ENCODE measurements around the gene ZNF263. TPM values are rescaled to one million over a fixed set of nuclear protein-coding genes. Genes with fewer than 3 reads are reported as not detected.

Gene ZNF263
- 10 to 100 TPM; 21.2 to 26.4 TPM for total RNA-seq
- total RNA-seq = 28.9 to 62.3 reads per million in 2 donors

GRCh38 chr16:3282730-3283542 lies at the start of gene ZNF263:
Gene ZNF263, plus strand, starts transcription at chr16:3283491. Its CDS starts 328 bp downstream, at chr16:3283819.
- Mint-ChIP-seq H3K36me3 (ENCODE audit: low read depth) (no peaks in the 10 kb centered on the region), H3K4me1 (peaks cover 23% of the 10 kb centered on the region), H3K27me3 (no peaks in the 10 kb centered on the region), H3K27ac (peak within 1 kb of the TSS; percentile 95), H3K4me3 (peak within 1 kb of the TSS; percentile 92)
- DNase-seq (peak; percentile 85 to 90 (median 85)), ATAC-seq (peak; percentile 91)
- peaks cover 6% of the 10 kb centered on the region for H3K9me3 ChIP-seq (ENCODE audit: control insufficient read depth, low read length, poor library complexity, severe bottlenecking)

GRCh38 chr16:3234543-3234856 lies 48.8 kb upstream of the ZNF263 start:
- no peaks in the 10 kb centered on the region for H3K9me3 ChIP-seq (ENCODE audit: control insufficient read depth, low read length, poor library complexity, severe bottlenecking)
- peak overlapping the region; percentile 94 for H3K27ac Mint-ChIP-seq
- DNase-seq (no peak), ATAC-seq (no peak)
- peak overlapping the region; percentile 94 for H3K4me3 Mint-ChIP-seq
- H3K4me1 Mint-ChIP-seq = peaks cover 17% of the 10 kb centered on the region
- H3K27me3 Mint-ChIP-seq = no peaks in the 10 kb centered on the region
- peaks cover 16% of the 10 kb centered on the region for H3K36me3 Mint-ChIP-seq (ENCODE audit: low read depth)

GRCh38 chr16:3234857-3235561 lies 48.3 kb upstream of the ZNF263 start, which contains the start of gene ZNF200:
Gene ZNF200, minus strand, starts transcription at chr16:3235158. Its CDS starts 1,403 bp downstream, at chr16:3233755.
- Mint-ChIP-seq H3K4me3 (peak within 1 kb of the TSS; percentile 94), H3K36me3 (ENCODE audit: low read depth) (peaks cover 16% of the 10 kb centered on the region), H3K4me1 (peaks cover 17% of the 10 kb centered on the region), H3K27ac (peak within 1 kb of the TSS; percentile 94), H3K27me3 (no peaks in the 10 kb centered on the region)
- peak; percentile 92 for ATAC-seq
- no peaks in the 10 kb centered on the region for H3K9me3 ChIP-seq (ENCODE audit: control insufficient read depth, low read length, poor library complexity, severe bottlenecking)
- peak; percentile 81 to 86 (median 82) for DNase-seq

- ATAC-seq (peak; percentile 16), DNase-seq (peak; percentile 28 to 52 (median 42))
- H3K4me3 Mint-ChIP-seq = peak overlapping the region; percentile 69
- peaks cover 10% of the 10 kb centered on the region for H3K36me3 Mint-ChIP-seq (ENCODE audit: low read depth)
- H3K9me3 ChIP-seq (ENCODE audit: control insufficient read depth, low read length, poor library complexity, severe bottlenecking) = no peaks in the 10 kb centered on the region
- H3K4me1 Mint-ChIP-seq = peaks cover 17% of the 10 kb centered on the region
- H3K27me3 Mint-ChIP-seq = peaks cover 5% of the 10 kb centered on the region
- H3K27ac Mint-ChIP-seq = peak overlapping the region; percentile 86
Measured at GRCh38 chr16:3235856-3236669, 47.2 kb upstream of the ZNF263 start.

DNA sequence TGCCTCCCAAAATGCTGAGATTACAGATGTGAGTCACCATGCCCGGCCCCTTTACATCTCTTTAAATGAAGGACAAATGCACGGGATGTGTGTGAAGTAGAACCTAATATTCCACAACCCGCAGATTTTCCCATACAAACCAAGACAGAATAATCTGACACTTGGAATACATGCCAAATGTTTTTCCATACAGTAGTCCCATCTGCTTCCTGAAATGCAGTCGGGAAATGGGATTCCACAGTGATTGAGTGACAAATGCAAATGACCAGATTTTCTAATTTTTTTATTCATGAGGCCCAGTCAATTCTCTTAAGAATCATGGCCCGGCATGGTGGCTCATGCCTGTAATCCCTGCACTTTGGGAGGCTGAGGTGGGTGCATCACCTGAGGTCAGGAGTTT lies 41.5 kb upstream of the ZNF263 start:
- no peaks in the 10 kb centered on the region for H3K36me3 Mint-ChIP-seq (ENCODE audit: low read depth)
- no peaks in the 10 kb centered on the region for H3K4me1 Mint-ChIP-seq
- H3K4me3 Mint-ChIP-seq = no peak overlapping the region
- ATAC-seq (no peak), DNase-seq (no peak)
- H3K9me3 ChIP-seq (ENCODE audit: control insufficient read depth, low read length, poor library complexity, severe bottlenecking) = no peaks in the 10 kb centered on the region
- no peak overlapping the region for H3K27ac Mint-ChIP-seq
- peaks cover 34% of the 10 kb centered on the region for H3K27me3 Mint-ChIP-seq

DNA sequence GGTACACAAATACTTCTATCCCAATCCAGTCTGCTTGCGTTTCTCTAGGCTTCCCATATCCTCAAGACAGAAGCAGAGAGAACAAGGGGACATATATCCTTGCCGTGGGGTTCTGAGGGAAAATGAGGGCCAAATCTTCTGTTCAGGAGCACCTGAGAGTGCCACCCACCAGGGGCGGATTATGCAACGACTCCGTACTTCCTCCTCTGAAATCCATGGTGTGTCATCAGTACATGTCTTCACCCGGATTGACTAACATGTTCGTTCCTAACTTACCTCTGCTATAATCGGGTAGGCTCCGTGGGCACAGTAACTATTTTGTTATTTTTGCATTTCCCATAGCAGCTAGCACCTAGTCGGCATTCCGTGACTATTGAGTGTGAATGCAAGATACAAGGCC lies 40.6 kb upstream of the ZNF263 start:
- no peak overlapping the region for H3K4me3 Mint-ChIP-seq

DNA sequence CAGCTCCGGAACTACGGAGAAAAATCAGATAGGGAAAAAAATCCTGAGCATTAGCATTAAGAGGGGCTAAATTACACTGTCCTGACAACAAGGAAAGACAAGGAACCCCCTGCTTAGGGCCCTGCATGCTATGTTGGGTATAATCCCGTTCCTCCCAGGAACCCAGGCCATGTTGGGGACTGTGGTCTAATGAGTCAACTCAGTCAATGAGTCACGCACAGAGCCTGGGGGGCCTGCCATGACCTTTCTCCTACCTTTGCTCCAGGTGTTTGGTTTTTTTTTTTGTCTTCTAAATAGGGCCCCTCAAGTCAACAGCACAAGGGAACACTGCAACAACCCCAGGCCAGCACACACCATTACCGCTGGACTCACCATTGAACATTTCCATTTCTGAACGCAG lies 39.4 kb upstream of the ZNF263 start:
- Mint-ChIP-seq H3K4me1 (no peaks in the 10 kb centered on the region), H3K27me3 (peaks cover 34% of the 10 kb centered on the region), H3K4me3 (no peak overlapping the region), H3K36me3 (ENCODE audit: low read depth) (no peaks in the 10 kb centered on the region), H3K27ac (no peak overlapping the region)
- no peak for ATAC-seq
- no peak for DNase-seq
- no peaks in the 10 kb centered on the region for H3K9me3 ChIP-seq (ENCODE audit: control insufficient read depth, low read length, poor library complexity, severe bottlenecking)

More for the DNA sequence above, 40.6 kb upstream of the ZNF263 start:
- DNase-seq (no peak), ATAC-seq (no peak)
- Mint-ChIP-seq H3K36me3 (ENCODE audit: low read depth) (no peaks in the 10 kb centered on the region), H3K4me1 (no peaks in the 10 kb centered on the region), H3K27ac (no peak overlapping the region), H3K27me3 (peaks cover 34% of the 10 kb centered on the region)
- no peaks in the 10 kb centered on the region for H3K9me3 ChIP-seq (ENCODE audit: control insufficient read depth, low read length, poor library complexity, severe bottlenecking)

DNA sequence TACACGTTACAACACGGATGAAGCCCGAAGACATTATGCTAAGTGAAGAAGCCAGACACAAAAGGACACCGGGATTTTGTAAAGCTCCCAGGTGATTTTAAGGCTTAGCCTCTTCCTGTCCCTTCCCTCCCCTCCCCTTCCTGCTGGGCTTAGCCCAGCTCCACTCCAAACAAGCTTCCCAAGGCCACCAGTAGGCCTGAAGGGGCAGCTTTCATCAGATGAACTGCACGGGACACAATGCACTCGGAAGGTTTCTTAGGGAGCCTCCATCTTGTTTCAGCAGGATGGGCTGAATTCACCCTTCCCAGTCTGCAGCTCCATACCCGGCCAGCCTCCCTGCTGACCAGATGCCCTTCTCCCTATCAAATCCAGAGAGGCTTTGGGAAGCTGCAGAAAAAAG lies 37.3 kb upstream of the ZNF263 start:
- ATAC-seq = no peak
- Mint-ChIP-seq H3K4me1 (peaks cover under 1% of the 10 kb centered on the region), H3K36me3 (ENCODE audit: low read depth) (no peaks in the 10 kb centered on the region), H3K27me3 (peaks cover 32% of the 10 kb centered on the region), H3K4me3 (no peak overlapping the region), H3K27ac (no peak overlapping the region)
- no peaks in the 10 kb centered on the region for H3K9me3 ChIP-seq (ENCODE audit: control insufficient read depth, low read length, poor library complexity, severe bottlenecking)
- no peak for DNase-seq

DNA sequence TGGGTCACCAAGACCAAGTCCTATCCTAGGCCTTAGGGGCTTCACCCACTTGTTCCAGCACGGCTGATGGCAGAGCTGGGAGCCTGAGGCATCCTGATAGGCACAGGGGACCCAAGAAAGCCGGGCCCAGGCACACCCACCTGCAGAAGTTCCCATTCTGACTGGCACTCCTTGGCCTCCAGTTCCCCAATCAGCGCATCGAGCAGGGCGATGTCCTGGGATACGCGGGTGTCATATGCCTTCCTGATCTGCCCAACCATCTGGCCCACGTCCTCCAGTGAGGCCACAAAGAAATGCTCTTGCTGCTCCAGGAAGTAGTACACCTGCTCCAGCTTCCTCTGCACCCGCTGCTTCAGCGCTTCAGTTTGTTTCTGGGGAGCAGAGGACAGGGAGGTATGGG lies 36.4 kb upstream of the ZNF263 start:
- no peaks in the 10 kb centered on the region for H3K9me3 ChIP-seq (ENCODE audit: control insufficient read depth, low read length, poor library complexity, severe bottlenecking)
- Mint-ChIP-seq H3K4me1 (peaks cover 2% of the 10 kb centered on the region), H3K36me3 (ENCODE audit: low read depth) (no peaks in the 10 kb centered on the region), H3K4me3 (no peak overlapping the region), H3K27me3 (peaks cover 34% of the 10 kb centered on the region), H3K27ac (no peak overlapping the region)
- no peak for ATAC-seq
- DNase-seq = no peak

- no peak for ATAC-seq
- H3K9me3 ChIP-seq (ENCODE audit: control insufficient read depth, low read length, poor library complexity, severe bottlenecking) = no peaks in the 10 kb centered on the region
- H3K27me3 Mint-ChIP-seq = peaks cover 24% of the 10 kb centered on the region
- DNase-seq = no peak
- H3K36me3 Mint-ChIP-seq (ENCODE audit: low read depth) = no peaks in the 10 kb centered on the region
- H3K4me1 Mint-ChIP-seq = peaks cover 2% of the 10 kb centered on the region
- H3K4me3 Mint-ChIP-seq = no peak overlapping the region
- no peak overlapping the region for H3K27ac Mint-ChIP-seq
Measured at GRCh38 chr16:3248596-3248995, 34.7 kb upstream of the ZNF263 start.

DNA sequence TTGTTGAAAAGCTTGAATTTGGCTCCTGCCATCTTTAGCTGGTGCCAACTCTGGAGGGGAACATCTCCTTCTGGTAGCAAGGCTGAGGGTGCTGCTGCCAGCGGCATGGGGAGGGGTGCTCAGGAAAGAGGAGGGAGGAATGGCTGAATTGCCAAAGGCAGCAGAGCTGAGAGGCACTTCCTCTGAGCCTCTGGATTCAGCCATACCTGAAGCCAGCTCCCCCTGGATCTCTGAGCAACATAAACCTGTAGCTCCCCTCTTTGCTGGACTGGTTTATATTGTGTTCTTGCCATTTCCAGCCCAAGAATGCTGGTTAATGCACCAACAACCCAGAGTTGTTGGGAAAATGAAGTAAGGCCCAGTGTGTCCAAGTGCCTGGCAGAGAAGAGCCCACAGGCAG lies 34.3 kb upstream of the ZNF263 start:
- Mint-ChIP-seq H3K4me3 (no peak overlapping the region), H3K27ac (no peak overlapping the region), H3K4me1 (peaks cover 2% of the 10 kb centered on the region), H3K36me3 (ENCODE audit: low read depth) (no peaks in the 10 kb centered on the region), H3K27me3 (peaks cover 19% of the 10 kb centered on the region)
- ATAC-seq = no peak
- no peak for DNase-seq
- H3K9me3 ChIP-seq (ENCODE audit: control insufficient read depth, low read length, poor library complexity, severe bottlenecking) = no peaks in the 10 kb centered on the region

DNA sequence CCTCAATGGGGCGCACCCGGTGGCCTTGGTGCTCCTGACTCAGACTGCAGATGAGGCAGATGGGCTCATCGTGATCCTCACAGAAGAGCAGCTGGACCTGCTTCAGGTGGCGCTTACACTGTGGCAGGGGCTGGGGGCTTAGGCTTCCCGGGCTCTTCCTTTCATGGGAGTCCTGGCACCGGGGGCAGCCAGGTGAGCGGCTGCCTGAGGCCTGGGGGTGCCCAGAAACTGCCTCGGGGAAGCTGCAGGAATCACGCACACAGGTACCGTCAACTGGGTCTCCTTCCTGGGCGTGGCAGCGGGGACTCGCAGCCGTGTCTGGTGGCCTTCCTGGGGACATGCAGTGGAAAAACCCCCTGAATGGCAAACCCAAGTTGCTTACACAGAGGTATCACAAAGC lies 33.8 kb upstream of the ZNF263 start:
- Mint-ChIP-seq H3K4me1 (peaks cover 2% of the 10 kb centered on the region), H3K27ac (no peak overlapping the region), H3K4me3 (peak overlapping the region; percentile 19), H3K27me3 (peaks cover 15% of the 10 kb centered on the region), H3K36me3 (ENCODE audit: low read depth) (no peaks in the 10 kb centered on the region)
- ATAC-seq (no peak), DNase-seq (no peak)
- no peaks in the 10 kb centered on the region for H3K9me3 ChIP-seq (ENCODE audit: control insufficient read depth, low read length, poor library complexity, severe bottlenecking)

- H3K9me3 ChIP-seq (ENCODE audit: control insufficient read depth, low read length, poor library complexity, severe bottlenecking) = no peaks in the 10 kb centered on the region
- H3K4me1 Mint-ChIP-seq = peaks cover 2% of the 10 kb centered on the region
- peaks cover 5% of the 10 kb centered on the region for H3K27me3 Mint-ChIP-seq
- no peak for DNase-seq
- H3K4me3 Mint-ChIP-seq = no peak overlapping the region
- no peaks in the 10 kb centered on the region for H3K36me3 Mint-ChIP-seq (ENCODE audit: low read depth)
- H3K27ac Mint-ChIP-seq = no peak overlapping the region
- no peak for ATAC-seq
Measured at GRCh38 chr16:3252967-3253366, 30.3 kb upstream of the ZNF263 start.

All from T-helper 17 cell (primary cell).